Activated CD4-positive, CD25-positive, alpha-beta regulatory T cell treated with anti-CD3 and anti-CD28 coated beads, Interleukin-2, amount 50 U/mL, for 16 hours (primary cell): ENCODE measurements around the gene IL1RAP.

Source experiments
- DNase-seq: peaks from one replicate; pipeline ENCODE4 v3.0.0-alpha.2; 2020; ENCODE audit warnings: low read depth, low spot score

The IL1RAP gene

DNA sequence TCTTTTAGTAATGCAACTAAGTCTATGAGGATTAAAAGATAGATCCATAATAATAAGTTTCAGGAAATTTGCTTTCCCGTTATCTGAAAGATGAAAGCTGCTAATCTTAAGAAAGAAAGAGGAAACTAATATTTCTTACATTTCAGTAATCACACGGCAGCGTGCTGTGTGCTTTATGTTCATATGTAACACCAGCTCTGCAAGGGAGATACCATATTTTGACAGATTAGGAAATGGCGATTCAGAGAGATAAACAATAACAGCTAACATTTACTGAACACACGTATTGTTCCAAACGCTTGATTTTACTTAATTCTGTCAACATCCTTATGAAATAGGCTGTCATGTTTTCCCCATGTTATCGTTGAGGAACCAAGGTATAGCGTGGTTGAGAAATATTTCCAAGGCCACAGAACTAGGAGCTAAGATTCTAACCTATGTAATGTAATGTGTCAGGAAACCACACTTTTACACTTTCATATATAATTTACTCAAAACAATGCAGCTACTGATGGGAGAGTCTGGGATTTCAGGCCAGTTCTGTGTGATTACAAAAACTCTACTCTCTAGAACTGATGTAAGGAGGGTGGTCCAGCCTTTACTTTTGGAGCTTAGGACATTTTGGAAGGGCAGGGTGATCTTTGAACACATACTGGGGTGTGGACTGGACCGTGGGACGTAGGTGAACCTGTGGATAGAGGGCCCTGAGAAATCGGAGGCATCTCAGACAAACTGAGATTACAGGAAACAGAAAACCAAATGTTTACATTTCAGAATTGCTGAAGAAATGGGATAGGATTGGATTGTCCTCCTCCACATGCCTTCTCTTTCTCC, 100.6 kb downstream of the IL1RAP start:
- DNase-seq, result no peak

DNA sequence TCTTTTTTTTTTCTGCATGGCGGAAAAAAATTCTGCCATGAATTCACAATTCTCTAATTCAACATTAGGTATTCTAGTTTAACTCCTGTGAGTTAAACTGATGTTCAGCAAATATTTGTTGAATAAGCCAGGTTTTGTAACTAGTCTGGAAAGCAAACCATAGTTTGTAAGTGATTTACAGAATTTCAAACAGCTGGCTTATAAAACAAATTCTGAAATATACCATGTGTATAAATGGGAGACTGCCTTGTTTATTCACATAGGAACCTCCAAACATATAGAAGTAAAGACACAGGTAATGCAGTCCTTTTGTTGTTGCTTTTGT, 101.1 kb downstream of the IL1RAP start:
- no peak for DNase-seq

DNA sequence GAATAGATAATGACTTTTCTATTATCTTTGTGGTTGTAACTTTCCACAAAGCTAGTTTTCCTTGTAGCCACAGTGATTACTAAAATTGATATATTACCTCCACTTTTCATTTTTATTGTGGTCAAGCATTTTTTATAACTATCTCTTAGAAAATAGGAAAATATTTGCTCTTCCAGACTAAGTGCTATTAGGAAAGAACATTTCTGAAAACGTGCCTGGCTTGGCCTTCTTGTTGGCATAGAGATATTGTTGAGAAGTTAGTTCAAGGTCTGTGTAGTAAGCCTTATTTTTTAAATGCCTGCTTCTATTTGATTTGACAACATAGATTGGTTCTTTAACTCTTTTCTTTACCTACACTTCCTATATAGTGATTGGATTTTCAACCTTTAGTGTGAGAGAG, 101.7 kb downstream of the IL1RAP start:
- DNase-seq, result no peak

DNA sequence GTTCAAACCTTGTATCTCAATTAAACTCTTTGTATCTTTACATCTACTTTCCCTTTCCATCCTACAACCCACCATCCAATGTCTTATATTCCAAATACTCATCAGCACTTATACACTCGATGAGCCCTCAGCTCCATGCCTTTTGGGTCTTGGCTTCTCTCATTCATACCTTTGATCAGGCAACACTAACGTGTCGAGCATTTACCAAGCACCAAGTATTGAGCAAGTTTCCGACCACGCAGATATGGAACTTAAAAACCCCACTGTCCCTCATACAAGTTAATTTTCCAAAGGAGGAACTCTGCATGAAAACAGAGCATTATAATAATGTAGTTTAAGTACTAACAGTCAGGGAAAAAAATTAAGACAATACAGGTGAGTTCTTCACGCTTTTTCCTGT, 102.8 kb downstream of the IL1RAP start:
- DNase-seq, result no peak

DNA sequence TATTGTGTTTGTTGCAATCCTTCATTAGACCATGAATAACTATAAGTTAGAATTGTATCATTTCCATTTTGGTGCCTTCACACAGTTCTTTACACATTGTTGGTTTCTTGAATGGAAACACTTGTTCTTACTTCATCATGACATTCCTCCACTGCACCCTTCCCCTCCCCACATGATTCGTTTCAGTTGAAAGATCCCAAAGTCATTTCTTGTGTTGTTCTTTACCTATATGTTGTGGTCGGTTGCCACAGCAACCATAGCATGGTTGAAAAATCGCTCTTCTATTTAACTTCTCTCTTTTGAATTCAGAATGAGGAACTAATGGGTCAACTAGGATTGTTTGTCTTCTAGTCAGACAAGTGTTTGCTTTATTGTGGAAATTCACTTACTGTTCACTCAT, 103.3 kb downstream of the IL1RAP start:
- no peak for DNase-seq

DNA sequence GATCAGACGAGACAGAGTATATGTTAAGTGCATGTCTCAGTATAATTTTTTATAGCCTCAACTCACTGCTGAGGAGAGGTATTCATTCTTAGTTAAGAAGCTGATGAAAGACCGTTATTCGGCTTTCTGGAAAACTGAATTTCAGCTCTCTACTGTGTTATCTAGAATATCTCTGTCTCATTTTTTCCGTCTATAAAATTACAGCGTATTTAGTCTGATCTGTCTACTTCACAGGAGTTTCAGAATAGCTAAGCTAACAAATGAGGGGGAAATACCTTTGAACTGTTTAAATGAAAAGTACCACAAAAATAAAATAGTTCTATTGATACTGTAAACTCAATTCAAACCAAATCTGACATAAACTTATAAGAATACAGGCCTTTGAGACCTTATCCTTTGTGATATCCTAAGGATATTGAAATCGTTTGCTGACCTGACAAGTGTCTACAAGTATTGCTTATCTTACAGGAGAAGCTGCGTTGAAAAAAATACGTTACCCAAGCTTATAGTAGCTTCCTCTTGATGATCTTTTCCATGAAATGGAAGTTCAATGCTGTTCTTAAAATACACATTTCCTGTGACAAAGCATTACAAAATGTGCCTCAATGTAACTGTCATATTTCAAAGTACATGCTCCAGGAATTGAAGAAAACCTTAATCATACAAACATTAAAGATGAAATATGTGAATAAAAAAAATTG, 104.6 kb downstream of the IL1RAP start:
- DNase-seq, result no peak

DNA sequence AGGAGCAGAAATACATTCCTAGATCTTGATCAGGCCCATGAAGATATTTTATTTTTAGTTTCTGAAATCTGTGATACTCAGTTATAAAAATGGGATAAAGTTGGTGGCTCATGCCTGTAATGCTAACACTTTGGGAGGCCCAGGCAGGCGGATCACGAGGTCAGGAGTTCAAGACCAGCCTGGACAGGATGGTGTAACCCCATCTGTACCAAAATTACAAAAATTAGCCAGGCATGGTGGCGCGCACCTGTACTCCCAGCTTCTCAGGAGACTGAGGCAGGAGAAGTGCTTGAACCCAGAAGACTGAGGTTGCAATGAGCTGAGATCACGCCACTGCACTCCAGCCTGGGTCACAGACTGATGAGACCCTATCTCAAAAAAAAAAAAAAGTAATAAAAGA, 105.5 kb downstream of the IL1RAP start:
- no peak for DNase-seq

DNA sequence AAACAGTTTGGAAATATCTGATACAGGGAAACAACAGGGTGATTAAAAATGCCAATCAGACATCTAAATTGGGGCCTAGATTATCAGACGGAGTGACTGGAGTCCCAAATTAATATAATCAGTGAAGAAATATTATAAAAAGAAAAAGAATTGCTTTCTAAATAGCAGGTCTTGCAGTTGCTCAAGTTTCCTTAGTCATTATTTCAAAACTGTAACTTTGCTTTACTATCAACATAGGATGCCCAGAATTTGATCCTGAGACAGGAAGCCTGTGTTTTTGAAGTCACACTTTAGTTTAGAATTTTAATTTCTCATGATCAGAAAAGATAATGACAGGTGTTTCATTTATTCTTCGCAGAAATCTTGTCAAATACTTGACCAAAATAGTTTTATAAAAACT, 105.9 kb downstream of the IL1RAP start:
- no peak for DNase-seq

DNA sequence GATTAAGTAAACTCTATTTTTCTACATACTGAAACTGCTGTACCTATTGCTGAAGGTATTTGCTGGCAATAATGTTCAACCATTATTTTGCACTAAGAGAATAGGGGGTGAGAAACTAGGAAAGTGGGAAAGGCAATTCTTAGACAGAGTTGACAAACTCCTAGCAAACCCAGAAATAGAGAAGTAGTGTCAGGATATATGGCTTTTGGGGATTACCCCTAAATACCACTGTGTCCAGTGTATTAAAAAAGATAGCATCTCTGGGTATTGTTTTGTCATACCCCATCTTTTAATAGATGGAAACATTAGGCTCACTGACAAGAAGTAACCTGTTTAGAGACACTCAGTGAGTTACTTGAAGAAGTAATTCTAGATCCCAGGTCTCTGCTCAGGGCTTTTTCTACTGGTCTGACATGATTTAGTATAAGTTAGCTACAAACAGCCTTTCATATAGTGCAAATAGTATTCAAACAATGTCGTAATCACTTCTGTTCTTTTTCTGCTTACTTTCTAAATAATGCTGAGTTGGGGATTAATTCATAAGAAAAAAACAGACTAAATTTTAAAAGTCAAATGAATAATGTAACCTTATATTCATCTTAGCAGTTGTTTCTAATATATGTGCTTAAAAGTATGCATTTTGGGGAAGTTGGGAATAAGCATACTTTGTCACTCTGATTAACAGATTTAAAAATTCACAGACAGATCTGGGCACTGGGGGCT, 107.2 kb downstream of the IL1RAP start:
- DNase-seq, result no peak

DNA sequence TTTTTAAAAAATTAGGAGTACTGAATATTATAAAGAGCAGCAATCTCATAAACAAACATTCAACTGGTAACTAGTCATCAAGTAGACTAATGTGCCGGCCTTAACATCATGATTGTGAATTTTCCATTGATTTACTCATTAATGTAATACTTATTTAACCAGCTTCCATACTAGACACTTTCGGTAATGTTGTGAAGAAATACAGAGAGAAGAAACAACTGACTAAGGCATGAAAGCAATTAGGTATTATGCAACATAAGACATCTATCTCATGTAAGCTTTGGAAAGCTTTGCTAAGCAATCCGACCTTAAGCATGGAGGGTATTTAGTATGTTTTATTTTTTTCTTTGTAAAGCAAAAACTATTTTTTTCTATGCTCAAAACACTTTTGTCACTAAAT, 108.0 kb downstream of the IL1RAP start:
- DNase-seq, result no peak

DNA sequence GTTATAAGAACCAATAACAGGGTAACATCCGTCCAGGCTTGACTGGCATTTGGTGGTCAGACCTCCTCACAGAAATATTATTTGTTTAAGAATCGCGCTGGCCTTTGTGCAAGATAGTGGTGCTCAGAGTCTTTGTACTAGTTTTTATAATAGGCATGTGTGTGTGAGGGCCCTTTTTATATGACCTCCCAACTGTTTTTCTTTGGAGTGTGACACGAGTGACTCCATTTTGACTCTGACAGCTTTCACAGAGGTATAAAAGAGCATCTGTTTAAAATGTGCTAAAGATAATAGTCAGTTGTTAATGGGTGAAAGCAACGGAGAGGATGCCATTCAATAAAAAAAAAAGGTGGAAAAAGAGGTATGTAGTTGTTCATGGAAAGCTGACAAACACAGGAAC, 110.4 kb downstream of the IL1RAP start:
- no peak for DNase-seq

DNA sequence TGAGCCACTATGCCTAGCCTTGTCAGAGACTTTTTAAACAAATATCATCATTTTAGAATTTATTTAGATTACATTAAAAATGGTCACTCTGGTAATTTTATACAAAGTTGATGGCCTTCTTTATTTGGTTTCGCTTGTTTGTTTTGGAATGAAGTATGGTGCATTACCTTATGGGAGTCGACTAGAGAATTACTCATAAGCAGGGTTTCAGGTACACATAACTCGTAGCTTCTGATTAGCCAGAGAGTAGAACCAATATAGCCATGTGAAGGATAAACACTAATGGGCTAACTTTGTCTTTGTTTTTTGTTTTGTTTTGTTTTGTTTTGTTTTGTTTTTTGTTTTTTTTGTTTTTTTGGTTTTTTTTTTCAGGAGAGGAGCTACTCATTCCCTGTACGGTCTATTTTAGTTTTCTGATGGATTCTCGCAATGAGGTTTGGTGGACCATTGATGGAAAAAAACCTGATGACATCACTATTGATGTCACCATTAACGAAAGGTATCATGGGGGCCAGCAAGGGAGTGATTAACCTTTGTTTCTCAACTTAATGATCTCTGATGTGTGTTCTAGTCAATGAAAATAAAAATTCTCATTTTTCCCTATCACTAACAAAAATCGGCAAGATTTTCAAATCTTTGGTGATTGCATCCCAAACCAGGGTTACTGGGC, 113.2 kb downstream of the IL1RAP start:
- no peak for DNase-seq

DNA sequence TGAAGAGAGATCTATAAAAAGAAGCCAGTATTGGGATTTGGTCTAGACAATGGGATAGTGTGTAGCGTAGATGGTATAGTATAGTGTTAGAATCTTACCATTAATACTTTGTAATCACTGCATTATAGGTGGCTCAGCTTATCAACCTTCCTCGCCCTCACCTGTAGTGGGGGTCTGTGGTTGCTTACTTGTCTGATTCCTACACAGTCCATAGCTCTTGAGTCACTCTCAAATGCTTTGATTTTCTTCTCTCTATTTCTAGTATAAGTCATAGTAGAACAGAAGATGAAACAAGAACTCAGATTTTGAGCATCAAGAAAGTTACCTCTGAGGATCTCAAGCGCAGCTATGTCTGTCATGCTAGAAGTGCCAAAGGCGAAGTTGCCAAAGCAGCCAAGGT, 115.2 kb downstream of the IL1RAP start:
- DNase-seq, result no peak

DNA sequence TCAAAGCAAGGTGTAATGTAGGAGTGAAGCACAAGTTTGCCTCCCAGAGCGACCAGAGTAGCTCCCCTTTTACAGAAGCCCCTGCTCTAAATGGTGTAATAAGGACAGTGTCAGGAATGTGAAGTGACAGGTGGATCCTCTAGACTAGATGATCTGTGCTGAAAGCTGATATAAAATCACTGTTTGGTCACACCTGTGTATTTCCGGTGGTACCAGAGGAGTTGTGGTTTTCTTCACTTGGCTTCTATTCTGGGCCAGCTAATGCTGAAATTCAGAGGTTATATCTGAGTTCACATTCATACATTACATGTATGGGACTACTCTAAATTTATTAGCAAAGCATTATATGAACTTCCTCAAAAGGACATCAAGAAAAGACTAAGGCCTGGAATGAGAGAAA, 117.4 kb downstream of the IL1RAP start:
- no peak for DNase-seq

DNA sequence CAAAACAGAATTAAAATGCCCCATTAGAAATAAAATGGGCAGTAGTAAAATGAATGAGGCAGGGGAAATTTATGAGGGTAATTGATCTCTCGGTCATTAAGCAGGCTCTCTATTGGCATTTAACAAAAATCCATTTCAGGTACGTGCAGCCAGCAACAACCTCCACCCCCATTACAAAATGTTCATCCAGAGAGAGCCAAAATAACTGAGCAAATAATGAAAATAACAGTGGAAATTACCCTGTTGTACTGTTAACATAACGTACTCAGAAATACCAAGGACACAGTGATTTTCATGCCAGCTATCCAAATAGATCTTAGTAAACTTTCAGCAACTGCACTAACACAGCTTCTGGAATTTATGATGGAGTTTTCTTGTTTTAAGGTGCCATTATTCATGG, 127.7 kb downstream of the IL1RAP start:
- no peak for DNase-seq

DNA sequence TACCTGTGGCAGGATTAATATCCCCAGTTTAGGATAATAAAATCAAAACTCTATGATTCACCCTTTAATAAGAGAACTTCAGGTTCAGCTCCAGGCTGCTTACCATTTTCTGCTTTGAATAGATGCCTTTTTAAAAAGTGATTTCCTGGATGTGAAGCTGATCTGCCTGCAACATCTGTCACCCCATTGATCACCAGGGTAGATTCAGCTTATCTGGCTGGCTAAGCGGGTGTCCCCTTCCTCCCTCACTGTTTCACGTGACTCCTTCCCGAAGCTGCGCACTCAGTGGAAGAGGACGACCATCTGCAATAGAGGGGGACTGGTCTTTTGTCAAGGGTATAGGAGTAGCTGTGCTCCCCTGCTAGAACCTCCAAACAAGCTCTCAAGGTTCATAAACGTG, 128.1 kb downstream of the IL1RAP start:
- no peak for DNase-seq

DNA sequence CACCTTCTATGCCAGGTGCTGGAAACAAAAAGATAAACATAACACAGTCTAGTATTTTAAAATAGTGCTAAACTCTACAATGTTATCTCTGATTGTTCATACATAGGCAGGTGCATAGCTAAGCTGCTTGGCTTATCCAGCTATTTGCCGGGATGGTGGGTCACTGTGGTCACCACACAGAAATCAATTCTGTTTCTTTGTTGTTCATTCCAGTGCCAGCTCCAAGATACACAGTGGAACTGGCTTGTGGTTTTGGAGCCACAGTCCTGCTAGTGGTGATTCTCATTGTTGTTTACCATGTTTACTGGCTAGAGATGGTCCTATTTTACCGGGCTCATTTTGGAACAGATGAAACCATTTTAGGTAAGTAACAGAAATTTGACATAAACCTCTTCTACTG, 130.2 kb downstream of the IL1RAP start:
- no peak for DNase-seq

DNA sequence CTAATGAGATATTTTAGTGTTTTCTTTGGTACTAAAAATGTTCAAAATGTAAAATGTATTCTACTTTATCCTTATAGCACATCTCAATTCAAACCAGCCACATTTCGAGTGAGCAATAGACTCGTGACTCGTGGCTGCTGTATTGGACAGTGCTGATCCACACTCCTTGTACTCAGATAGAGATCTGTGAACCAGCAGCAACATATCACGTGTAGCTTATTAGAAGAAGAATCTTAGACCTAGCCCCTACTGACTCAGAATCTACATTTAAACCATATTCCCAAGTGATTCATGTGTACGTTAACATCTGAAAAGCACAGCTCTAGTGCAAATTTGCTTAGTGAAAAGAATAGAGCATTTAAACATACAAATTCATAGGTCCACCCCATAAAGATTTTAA, 130.9 kb downstream of the IL1RAP start:
- no peak for DNase-seq

DNA sequence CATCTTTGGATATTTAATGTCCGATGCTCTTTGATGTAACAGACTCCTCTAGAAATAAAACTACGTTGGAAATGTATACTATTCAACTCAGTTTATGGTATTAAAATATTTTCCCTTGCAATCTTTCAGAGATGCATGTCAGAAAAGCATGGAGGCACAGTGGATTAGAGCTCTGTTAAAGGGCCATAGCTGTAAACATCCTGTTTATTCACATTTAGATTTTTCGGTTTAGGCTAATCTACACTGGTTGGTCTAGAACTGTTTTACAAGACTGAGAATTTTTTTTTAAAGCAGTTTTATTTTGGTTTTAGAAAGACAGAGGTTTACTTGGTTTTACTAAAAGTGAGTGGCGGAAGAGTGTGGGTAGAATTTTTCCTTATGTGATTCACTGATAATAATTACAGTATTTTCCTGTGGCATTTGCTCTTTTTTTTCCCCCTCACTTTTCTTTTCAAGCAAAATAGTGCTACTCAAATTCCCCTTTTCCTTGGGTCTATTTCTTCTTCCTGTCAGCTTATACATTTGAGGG, 132.1 kb downstream of the IL1RAP start:
- DNase-seq, result no peak

DNA sequence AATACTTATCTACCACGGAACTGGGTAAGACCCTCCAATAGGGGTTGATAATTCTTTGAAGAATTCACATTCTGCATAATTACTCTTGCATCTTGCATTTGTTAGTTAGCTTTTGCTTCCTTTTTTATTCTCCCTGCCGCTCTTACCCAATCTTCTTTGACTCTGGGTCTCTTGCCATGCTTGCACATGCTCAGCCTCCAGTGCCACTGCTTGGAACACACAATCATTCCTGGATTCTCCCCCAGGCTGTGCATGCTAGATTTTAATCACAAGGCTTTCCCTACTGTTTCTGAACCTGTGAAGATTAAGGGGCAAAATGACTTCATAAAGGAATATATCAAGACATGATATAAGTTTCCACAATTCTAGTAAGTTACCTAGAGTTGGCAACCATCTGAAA, 133.1 kb downstream of the IL1RAP start:
- no peak for DNase-seq

DNA sequence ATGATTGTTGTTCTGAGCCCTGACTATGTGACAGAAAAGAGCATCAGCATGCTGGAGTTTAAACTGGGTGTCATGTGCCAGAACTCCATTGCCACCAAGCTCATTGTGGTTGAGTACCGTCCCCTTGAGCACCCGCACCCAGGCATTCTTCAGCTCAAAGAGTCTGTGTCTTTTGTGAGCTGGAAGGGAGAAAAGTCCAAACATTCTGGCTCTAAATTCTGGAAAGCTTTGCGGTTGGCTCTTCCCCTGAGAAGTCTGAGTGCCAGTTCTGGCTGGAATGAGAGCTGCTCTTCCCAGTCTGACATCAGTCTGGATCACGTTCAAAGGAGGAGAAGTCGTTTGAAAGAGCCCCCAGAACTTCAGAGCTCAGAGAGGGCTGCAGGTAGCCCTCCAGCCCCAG, 142.0 kb downstream of the IL1RAP start:
- DNase-seq, result no peak

DNA sequence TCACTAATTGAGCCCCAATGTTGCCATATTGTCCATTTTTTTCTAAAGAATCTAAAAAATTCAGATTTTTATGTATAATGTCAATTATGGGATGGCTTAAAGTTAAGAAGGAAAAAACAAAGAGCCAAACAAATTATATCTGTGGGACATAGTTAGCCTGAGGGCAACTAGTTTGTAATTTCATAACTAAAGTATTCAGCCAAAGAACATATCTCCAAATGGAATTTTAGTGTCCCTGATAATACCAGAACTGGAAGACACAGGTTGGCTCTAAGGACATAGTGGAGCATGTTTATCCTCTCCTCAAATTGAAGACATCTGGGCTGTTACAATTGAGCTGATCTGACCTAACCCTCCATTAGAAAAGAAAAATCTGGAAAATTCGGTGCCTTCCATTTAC, 144.2 kb downstream of the IL1RAP start:
- DNase-seq, result no peak
